Measurements from ENCODE around the gene PTMA. TPM values are rescaled to one million over a fixed set of nuclear protein-coding genes. Genes with fewer than 3 reads are reported as not detected.

Gene PTMA
- polyA plus RNA-seq, 3 donors, result 1,062 to 1,127 (median 1,072) TPM

- WGBS (ENCODE audit: insufficient coverage), result 11% methylated on average over 9 of the region's 20 CpGs
- intact Hi-C loops (cut with micrococcal nuclease), result no loop called here
- no peaks in the 10 kb centered on the region for H3K79me2 ChIP-seq (ENCODE audit: insufficient read depth, low read length)
- Mint-ChIP-seq H3K36me3 (peaks cover 0 to 1% of the 10 kb centered on the region in 2 donors), H3K27me3 (ENCODE audit: low read depth in 3 of 3) (peaks cover 2 to 5% (median 2%) of the 10 kb centered on the region in 3 donors), H3K9me3 (peaks cover 0 to 5% (median 0%) of the 10 kb centered on the region in 7 donors), H3K4me1 (peaks cover 38% of the 10 kb centered on the region), H3K27ac (peak overlapping the region; percentile 59 to 91 (median 75)), H3K4me3 (peak overlapping the region; percentile 41 to 57)
- H3K4me1 ChIP-seq (ENCODE audit: control insufficient read depth in 1 of 2, insufficient read depth in 2 of 2, low read length in 2 of 2), result peaks cover 27 to 48% of the 10 kb centered on the region in 2 donors
- no peaks in the 10 kb centered on the region for H3K27me3 ChIP-seq (ENCODE audit: control insufficient read depth in 2 of 2, insufficient read depth in 2 of 2, low read length in 2 of 2)
- H3K9ac ChIP-seq (ENCODE audit: insufficient read depth, low read length, poor library complexity, severe bottlenecking), result no peak overlapping the region
- peak; percentile 82 to 89 (median 87) for DNase-seq
- peak overlapping the region; percentile 61 for H2AFZ ChIP-seq (ENCODE audit: insufficient read depth, low read depth, low read length, poor library complexity, severe bottlenecking)
- H3K9me3 ChIP-seq (replicated peaks in 1 of 2; ENCODE audit: control insufficient read depth in 1 of 2, insufficient read depth in 1 of 2, low read length in 2 of 2), result no peaks in the 10 kb centered on the region
- H4K20me1 ChIP-seq (ENCODE audit: insufficient read depth, low read length), result no peaks in the 10 kb centered on the region
- no peaks in the 10 kb centered on the region for H3K36me3 ChIP-seq (replicated peaks in 1 of 2; ENCODE audit: control insufficient read depth in 1 of 2, insufficient read depth in 2 of 2, low read length in 2 of 2)
- peak; percentile 93 for TF ChIP-seq CTCF (IDR thresholded peaks at IDR 0.05)
- H3K4me3 ChIP-seq (replicated peaks in 1 of 3; ENCODE audit: low read depth in 2 of 3, low read length in 3 of 3), result peak overlapping the region in 1 of 3 experiments; percentile 19
- peak overlapping the region; percentile 34 for H3K4me2 ChIP-seq (replicated peaks; ENCODE audit: extremely low read depth, low read length, poor library complexity, severe bottlenecking)
- H3K27ac ChIP-seq (ENCODE audit: low read depth in 1 of 2, low read length in 2 of 2), result peak overlapping the region in 1 of 2 donors; percentile 72
Measured at GRCh38 chr2:231674587-231675338, 33.6 kb upstream of the PTMA start.

- H2AFZ ChIP-seq (ENCODE audit: insufficient read depth, low read depth, low read length, poor library complexity, severe bottlenecking), result no peak overlapping the region
- peaks cover 2 to 7% (median 2%) of the 10 kb centered on the region in 3 donors for H3K27me3 Mint-ChIP-seq (ENCODE audit: low read depth in 3 of 3)
Measured at GRCh38 chr2:231676243-231676642, 32.1 kb upstream of the PTMA start.

More at GRCh38 chr2:231676243-231676642, 32.1 kb upstream of the PTMA start:
- Mint-ChIP-seq H3K9me3 (peaks cover 0 to 5% (median 0%) of the 10 kb centered on the region in 7 donors), H3K27ac (peak overlapping the region in 4 of 7 donors; percentile 68 to 91 (median 82)), H3K4me1 (peaks cover 35% of the 10 kb centered on the region), H3K36me3 (peaks cover 0 to 1% of the 10 kb centered on the region in 2 donors), H3K4me3 (no peak overlapping the region)
- Histone ChIP-seq H3K4me3 (replicated peaks in 1 of 3; ENCODE audit: low read depth in 2 of 3, low read length in 3 of 3) (no peak overlapping the region), H3K27me3 (ENCODE audit: control insufficient read depth in 2 of 2, insufficient read depth in 2 of 2, low read length in 2 of 2) (no peaks in the 10 kb centered on the region), H3K27ac (ENCODE audit: low read depth in 1 of 2, low read length in 2 of 2) (peak overlapping the region in 1 of 2 donors; percentile 72), H3K4me2 (replicated peaks; ENCODE audit: extremely low read depth, low read length, poor library complexity, severe bottlenecking) (no peak overlapping the region), H4K20me1 (ENCODE audit: insufficient read depth, low read length) (no peaks in the 10 kb centered on the region), H3K9ac (ENCODE audit: insufficient read depth, low read length, poor library complexity, severe bottlenecking) (no peak overlapping the region), H3K79me2 (ENCODE audit: insufficient read depth, low read length) (no peaks in the 10 kb centered on the region), H3K36me3 (replicated peaks in 1 of 2; ENCODE audit: control insufficient read depth in 1 of 2, insufficient read depth in 2 of 2, low read length in 2 of 2) (no peaks in the 10 kb centered on the region), H3K4me1 (ENCODE audit: control insufficient read depth in 1 of 2, insufficient read depth in 2 of 2, low read length in 2 of 2) (peaks cover 29 to 55% of the 10 kb centered on the region in 2 donors), H3K9me3 (replicated peaks in 1 of 2; ENCODE audit: control insufficient read depth in 1 of 2, insufficient read depth in 1 of 2, low read length in 2 of 2) (no peaks in the 10 kb centered on the region)
- TF ChIP-seq CTCF (IDR thresholded peaks at IDR 0.05), result no peak
- WGBS (ENCODE audit: insufficient coverage), result 88% methylated on average over 4 of the region's 6 CpGs
- intact Hi-C loops (cut with micrococcal nuclease), result loop anchor here in 1 of 2 donors (2.0 kb wide), 1 partner anchor 63 kb away; no protein-coding TSS in a partner anchor
- no peak for DNase-seq

All from CD14-positive monocyte (primary cell).